Sigmoid colon (tissue), 7 donors: ENCODE data around the gene PABPN1. TPM values are rescaled to one million over a fixed set of nuclear protein-coding genes. Genes with fewer than 3 reads are reported as not detected.
A peak's percentile ranks its signal among the peaks of the same experiment; 100 is the strongest.

Source experiments
- DNase-seq: peaks from one replicate; pipeline ENCODE4 v3.0.0-alpha.2; 2019
- H3K27ac ChIP-seq, 4 donors: fragments of 200-600 bp; sonication (generic); one replicate each; pipeline ENCODE4 v1.5.1; 2016 to 2019; ENCODE audit warnings: mild to moderate bottlenecking in 1 of 4
- H3K27me3 ChIP-seq, 3 donors: fragments of 200-600 bp; sonication (generic); one replicate each; pipeline ENCODE4 v1.5.1; 2019; ENCODE audit warnings: mild to moderate bottlenecking in 1 of 3
- H3K36me3 ChIP-seq, 4 donors: fragments of 200-600 bp; sonication (generic); one replicate each; pipeline ENCODE4 v1.5.1; 2016 to 2019
- H3K4me1 ChIP-seq, 4 donors: fragments of 200-600 bp; sonication (generic); one replicate each; pipeline ENCODE4 v1.5.1; 2017 to 2019
- H3K4me3 ChIP-seq, 4 donors: fragments of 200-600 bp; sonication (generic); one replicate each; pipeline ENCODE4 v1.5.1; 2017 to 2019; ENCODE audit warnings: mild to moderate bottlenecking in 2 of 4, moderate library complexity in 1 of 4
- H3K9me3 ChIP-seq, 4 donors: fragments of 200-600 bp in 3 of 4; sonication (generic) in 3 of 4; one replicate each; pipeline versions ENCODE4 v1.5.1 to v1.6.1; 2013 to 2019
- EP300 ChIP-seq, 4 donors: sonication (generic); formaldehyde crosslinking; IDR thresholded peaks; one replicate each; pipeline ENCODE4 v1.6.1; 2017; ENCODE audit warnings: antibody characterized with exemption in 4 of 4
- POLR2A ChIP-seq, 2 donors: fragments of 450-650 bp; IDR thresholded peaks; one replicate each; pipeline ENCODE4 v1.6.1; 2016; ENCODE audit warnings: antibody characterized with exemption in 2 of 2, mild to moderate bottlenecking in 2 of 2, moderate library complexity in 2 of 2
- POLR2AphosphoS5 ChIP-seq, 4 donors: sonication (generic); formaldehyde crosslinking; IDR thresholded peaks; one replicate each; pipeline ENCODE4 v1.6.1; 2017; ENCODE audit warnings: antibody characterized with exemption in 4 of 4
- WGBS, 2 donors: extraction: QIAGEN DNeasy Blood & Tissue Kit; methylation state at CpG; one replicate each; pipeline ENCODE4 v1.1.7; 2013; 5-methylcytosine and 5-hydroxymethylcytosine counted together
- intact Hi-C: fragments of 100-400 bp; cut with DNase I; formaldehyde crosslinking; loops from one replicate; pipeline ENCODE4 v1.15.1; 2023
- polyA plus RNA-seq, 3 donors: library from polyadenylated mRNA; stranded (reverse); fragments of 200-250 nt; gene quantifications; one replicate each; pipeline ENCODE4 v1.2.3, GENCODE V29; 2013
- total RNA-seq, 4 donors: library from RNA; depleted of rRNA; stranded (reverse); fragments of >200 nt; gene quantifications; one replicate each; pipeline ENCODE4 v1.1.0, GENCODE V29; 2016
- TF ChIP-seq, protein P1 (sequence below), 4 experiments: fragments of 450-650 bp in 3 of 4; fragments of 200-600 bp in 1 of 4; IDR thresholded peaks; one replicate each; pipeline ENCODE4 v1.5.1; 2016 to 2019; ENCODE audit warnings: antibody characterized with exemption in 4 of 4, mild to moderate bottlenecking in 3 of 4, moderate library complexity in 2 of 4
- donor health status: healthy with polysubstance abuse.
- donor health status: Bipolar disorder and iron deficiency.
- donor health status: healthy.

Gene PABPN1
- total and polyA plus RNA-seq, 7 donors: 38.3 to 137 (median 69.1) TPM

- no peaks in the 10 kb centered on the region for H3K36me3 ChIP-seq
- H3K27me3 ChIP-seq: no peaks in the 10 kb centered on the region
- DNase-seq: no peak
- intact Hi-C loops: loop anchor here (2.0 kb wide), 1 partner anchor 16 kb away; no protein-coding TSS in a partner anchor
- H3K9me3 ChIP-seq: no peaks in the 10 kb centered on the region
- TF ChIP-seq EP300 (IDR thresholded peaks at IDR 0.05) (no peak), POLR2AphosphoS5 (IDR thresholded peaks at IDR 0.05) (peak in 1 of 4 donors; percentile 18)
- peaks cover 0 to 25% (median 20%) of the 10 kb centered on the region in 4 donors for H3K4me1 ChIP-seq
- peak overlapping the region; percentile 91 to 100 (median 96) for H3K27ac ChIP-seq
- peak overlapping the region; percentile 73 to 99 (median 78) for H3K4me3 ChIP-seq
- WGBS, 2 donors: 24 to 29% methylated on average over 9 of the region's 9 CpGs
These were observed 36.4 kb upstream of the PABPN1 start for GRCh38 chr14:23284654-23285529.

DNA sequence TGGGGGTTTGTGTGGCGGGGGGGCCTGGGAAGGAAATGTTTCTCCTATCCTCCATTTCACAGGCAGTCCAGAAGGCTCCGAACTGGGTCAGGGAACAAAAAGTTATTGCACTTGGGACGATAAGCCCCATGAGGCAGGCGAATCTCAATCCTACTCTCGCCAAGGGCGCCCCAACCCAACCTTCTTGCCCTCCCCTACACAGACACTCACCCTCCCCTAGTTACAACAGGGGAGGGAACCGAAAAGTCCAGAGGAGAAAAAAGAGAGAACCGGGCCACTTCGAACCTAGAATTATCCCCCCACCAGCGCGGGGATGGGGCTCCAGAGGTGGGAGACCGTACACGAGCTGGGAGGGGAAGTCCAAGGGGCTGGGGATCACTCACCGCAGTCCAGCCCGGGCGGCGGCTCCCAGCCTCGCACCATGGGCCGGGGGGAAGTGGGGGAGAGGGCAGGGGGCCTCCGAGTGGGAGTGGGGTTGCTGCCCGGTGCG lies 35.7 kb upstream of the PABPN1 start:
- Histone ChIP-seq H3K4me1 (peaks cover 0 to 25% (median 20%) of the 10 kb centered on the region in 4 donors), H3K4me3 (peak overlapping the region; percentile 73 to 99 (median 78)), H3K27ac (peak overlapping the region; percentile 91 to 100 (median 96)), H3K36me3 (no peaks in the 10 kb centered on the region), H3K27me3 (no peaks in the 10 kb centered on the region), H3K9me3 (no peaks in the 10 kb centered on the region)
- intact Hi-C loops: loop anchor here (1.0 to 2.0 kb wide), 2 partner anchors 10 to 15 kb away; no protein-coding TSS in a partner anchor
- DNase-seq: no peak
- TF ChIP-seq POLR2AphosphoS5 (IDR thresholded peaks at IDR 0.05) (no peak), POLR2A (IDR thresholded peaks at IDR 0.05) (peak in 1 of 2 donors; percentile 54), EP300 (IDR thresholded peaks at IDR 0.05) (no peak)
- TF ChIP-seq, protein P1, sequence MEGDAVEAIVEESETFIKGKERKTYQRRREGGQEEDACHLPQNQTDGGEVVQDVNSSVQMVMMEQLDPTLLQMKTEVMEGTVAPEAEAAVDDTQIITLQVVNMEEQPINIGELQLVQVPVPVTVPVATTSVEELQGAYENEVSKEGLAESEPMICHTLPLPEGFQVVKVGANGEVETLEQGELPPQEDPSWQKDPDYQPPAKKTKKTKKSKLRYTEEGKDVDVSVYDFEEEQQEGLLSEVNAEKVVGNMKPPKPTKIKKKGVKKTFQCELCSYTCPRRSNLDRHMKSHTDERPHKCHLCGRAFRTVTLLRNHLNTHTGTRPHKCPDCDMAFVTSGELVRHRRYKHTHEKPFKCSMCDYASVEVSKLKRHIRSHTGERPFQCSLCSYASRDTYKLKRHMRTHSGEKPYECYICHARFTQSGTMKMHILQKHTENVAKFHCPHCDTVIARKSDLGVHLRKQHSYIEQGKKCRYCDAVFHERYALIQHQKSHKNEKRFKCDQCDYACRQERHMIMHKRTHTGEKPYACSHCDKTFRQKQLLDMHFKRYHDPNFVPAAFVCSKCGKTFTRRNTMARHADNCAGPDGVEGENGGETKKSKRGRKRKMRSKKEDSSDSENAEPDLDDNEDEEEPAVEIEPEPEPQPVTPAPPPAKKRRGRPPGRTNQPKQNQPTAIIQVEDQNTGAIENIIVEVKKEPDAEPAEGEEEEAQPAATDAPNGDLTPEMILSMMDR (IDR thresholded peaks at IDR 0.05): no peak
- WGBS, 2 donors: 0% methylated on average over 22 of the region's 22 CpGs

DNA sequence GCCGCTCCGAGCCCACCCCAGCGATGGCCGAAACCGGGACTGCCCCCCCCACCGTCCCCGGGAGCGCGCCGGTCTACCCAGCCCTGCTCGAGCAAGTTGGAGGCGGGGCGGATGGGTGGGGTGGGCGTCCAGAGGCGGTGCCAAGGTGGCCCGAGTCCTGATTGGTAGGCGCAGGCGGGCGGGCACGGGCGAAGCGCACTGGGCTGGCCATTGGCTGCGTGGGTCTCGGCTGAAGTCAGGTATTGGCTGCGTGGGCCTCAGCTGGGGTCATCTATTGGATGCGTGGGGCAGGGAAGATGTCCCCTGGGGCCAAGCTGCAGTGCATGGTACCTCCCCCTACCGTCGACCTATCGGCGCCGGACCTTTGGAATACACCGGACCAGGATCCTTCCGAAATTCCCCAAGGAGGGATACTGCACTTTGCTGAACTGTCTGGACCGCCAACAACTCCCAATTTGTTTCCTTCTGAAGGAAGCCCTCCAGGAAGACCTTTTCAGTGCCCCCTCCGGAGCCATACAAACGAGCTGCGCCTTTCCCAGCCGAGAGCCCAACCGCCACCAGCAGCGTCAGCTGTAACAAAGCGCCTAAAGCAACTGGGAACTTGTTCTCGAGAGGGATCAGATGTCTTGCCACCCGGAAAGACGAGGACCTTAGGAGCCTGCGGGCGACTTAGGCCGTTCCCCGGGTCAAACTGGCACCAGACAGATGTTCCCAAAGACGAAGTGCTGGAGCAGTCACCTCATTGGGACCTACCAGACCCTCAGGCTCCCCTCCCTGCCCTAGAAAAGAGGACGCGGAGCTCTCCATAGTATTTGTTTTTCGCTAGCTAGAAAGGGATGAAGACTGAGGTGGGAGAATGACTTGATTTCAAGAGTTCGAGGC lies 35.0 kb upstream of the PABPN1 start, which contains the start of gene HOMEZ:
Gene HOMEZ, minus strand, starts transcription at position 113 of the 882 bp plus-strand sequence. CDS start 180 bp downstream, outside the sequence.
- TF ChIP-seq, protein P1 (IDR thresholded peaks at IDR 0.05): no peak
- TF ChIP-seq EP300 (IDR thresholded peaks at IDR 0.05) (no peak), POLR2A (IDR thresholded peaks at IDR 0.05) (peak; percentile 51 to 62), POLR2AphosphoS5 (IDR thresholded peaks at IDR 0.05) (peak; percentile 87 to 91 (median 88))
- Histone ChIP-seq H3K36me3 (no peaks in the 10 kb centered on the region), H3K4me1 (peaks cover 0 to 25% (median 20%) of the 10 kb centered on the region in 4 donors), H3K4me3 (peak within 1 kb of the TSS; percentile 73 to 99 (median 78)), H3K27me3 (no peaks in the 10 kb centered on the region), H3K9me3 (no peaks in the 10 kb centered on the region), H3K27ac (peak within 1 kb of the TSS; percentile 91 to 100 (median 96))
- WGBS, 2 donors: 0 to 1% methylated on average over 53 of the region's 53 CpGs
- intact Hi-C loops: loop anchor here (1.0 kb wide), 1 partner anchor 9 kb away; no protein-coding TSS in a partner anchor
- peak; percentile 100 for DNase-seq

DNA sequence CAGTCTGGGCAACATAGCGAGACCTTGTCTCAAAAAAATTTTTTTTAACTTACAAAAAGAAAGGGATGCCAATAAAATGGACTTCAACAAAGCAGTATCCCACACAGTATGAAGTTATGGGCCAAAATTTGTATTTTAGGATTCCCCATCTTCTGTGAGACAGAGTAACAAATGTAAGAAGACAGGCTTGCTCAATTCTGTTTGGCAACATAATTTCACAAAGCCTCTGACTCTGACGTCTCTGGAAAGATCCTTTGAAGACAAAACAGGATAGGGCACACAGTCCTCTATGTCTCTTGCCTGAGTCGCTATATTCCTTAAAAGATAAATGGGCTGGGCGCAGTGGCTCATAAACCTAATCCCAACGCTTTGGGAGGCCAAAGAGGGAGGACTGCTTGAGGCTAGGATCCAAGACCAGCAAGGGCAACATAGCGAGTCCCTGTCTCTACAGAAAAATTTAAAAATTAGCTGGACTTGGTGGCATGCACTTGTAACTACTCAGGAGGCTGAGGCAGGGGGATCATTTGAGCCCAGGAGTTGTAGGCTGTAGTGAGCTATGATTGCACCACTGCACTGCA lies 34.3 kb upstream of the PABPN1 start:
- Histone ChIP-seq H3K4me1 (peaks cover 0 to 25% (median 20%) of the 10 kb centered on the region in 4 donors), H3K9me3 (no peaks in the 10 kb centered on the region), H3K36me3 (no peaks in the 10 kb centered on the region), H3K27me3 (no peaks in the 10 kb centered on the region), H3K27ac (peak overlapping the region; percentile 91 to 100 (median 96)), H3K4me3 (peak overlapping the region; percentile 47 to 99 (median 76))
- DNase-seq: no peak
- TF ChIP-seq, protein P1 (IDR thresholded peaks at IDR 0.05): no peak
- peak in 1 of 4 donors; percentile 27 for TF ChIP-seq POLR2AphosphoS5 (IDR thresholded peaks at IDR 0.05)
- intact Hi-C loops: loop anchor here (1.0 kb wide), 1 partner anchor 8 kb away; no protein-coding TSS in a partner anchor
- 41 to 57% methylated on average over 6 of the region's 6 CpGs for WGBS, 2 donors
